NK-92 treated with Interleukin-12 subunit alpha and Interleukin-12 subunit beta, amount 100 ng/mL, for 24 hours (cell line): ENCODE data around the gene KLK10.

Source experiments
- DNase-seq: peaks from one replicate; lab custom pipeline; 2025; lab: John Stamatoyannopoulos, UW

Gene KLK10

DNA sequence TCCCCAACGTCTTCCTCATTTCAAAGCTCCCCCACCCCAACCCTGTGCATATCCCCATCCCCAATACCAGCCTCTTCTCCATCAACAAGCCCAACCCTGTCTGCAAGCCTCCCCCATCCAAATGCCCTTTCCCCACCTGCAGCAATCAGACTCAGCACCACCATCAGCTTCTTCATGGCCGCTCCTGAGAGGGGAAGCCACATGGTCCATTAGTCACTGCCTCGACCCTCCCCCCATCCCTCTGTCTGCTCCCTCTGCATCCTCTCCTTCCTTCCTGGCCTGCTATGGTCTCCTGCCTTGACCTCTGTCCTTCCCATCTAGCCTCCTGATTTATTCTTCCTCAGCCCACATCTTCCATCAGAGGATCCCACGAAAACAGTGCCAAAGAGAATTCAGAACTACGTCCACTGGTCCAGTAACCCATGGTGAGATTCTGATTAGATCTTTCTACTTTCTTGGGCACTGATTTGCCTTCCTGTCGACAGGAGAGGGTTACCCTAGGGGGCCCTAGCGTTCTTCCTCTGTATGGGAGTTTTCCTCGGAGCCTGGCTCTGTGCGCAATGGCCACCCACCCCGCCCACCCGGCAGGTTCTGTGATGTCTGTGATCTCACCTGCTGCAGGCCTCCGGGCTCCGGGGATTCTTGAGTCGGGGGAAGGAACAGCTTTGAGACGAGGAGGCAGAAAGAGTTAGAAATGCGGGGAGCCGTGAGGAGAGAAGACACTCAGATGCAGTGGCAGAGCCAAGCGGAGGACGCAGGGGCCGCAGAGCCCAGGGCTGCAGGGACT, 51.4 kb downstream of the KLK10 start:
- DNase-seq, result no peak

DNA sequence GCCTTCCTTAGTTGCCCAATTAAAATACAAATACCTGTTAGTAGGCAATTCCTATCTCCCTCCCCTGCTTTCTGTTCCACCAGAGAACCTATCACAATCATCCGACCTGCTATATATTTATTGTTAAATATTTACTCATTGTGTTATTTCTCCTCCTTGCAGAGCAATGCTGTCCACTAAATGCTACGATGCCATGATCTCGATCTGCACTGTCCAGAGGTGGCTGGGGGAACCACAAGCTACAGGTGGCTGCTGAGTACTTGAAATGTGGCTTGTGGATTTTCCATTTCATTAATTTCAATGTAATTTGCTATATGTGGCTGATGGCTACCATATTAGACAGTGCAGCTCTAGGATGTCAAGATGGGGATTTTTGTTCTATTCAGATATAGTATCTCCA, 55.2 kb downstream of the KLK10 start:
- no peak for DNase-seq

DNA sequence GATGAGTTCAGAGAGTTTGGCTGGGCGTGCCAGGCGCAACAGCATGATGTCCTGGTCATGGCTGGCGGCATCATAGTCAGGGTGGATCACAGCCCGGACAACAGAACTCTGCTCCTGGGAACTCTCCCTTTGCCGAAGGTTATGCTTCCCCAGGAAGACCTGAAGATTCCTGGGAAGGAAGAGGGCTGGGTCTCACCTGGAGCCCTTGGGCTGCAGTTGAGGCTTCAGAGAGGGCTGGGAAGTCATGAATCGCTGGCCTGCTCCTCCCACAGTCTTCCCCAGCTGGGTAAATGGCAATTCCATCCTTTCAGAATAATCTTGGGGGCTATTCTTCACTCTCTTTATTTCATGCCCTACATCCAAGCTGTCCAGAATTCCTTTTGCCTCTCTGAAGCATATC, 56.1 kb downstream of the KLK10 start:
- DNase-seq, result no peak
